ENCODE results near the gene BCS1L. TPM values are rescaled to one million over a fixed set of nuclear protein-coding genes. Genes with fewer than 3 reads are reported as not detected.

The BCS1L gene
- total RNA-seq, 1 donor from 2014 or later: 39.0 TPM

DNA sequence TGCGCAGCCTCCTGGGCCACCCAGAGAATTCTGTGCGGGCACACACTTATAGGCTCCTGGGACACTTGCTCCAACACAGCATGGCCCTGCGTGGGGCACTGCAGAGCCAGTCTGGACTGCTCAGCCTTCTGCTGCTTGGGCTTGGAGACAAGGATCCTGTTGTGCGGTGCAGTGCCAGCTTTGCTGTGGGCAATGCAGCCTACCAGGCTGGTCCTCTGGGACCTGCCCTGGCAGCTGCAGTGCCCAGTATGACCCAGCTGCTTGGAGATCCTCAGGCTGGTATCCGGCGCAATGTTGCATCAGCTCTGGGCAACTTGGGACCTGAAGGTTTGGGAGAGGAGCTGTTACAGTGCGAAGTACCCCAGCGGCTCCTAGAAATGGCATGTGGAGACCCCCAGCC lies 39.4 kb downstream of the BCS1L start:
- no peak for TF ChIP-seq CTCF (IDR thresholded peaks at IDR 0.05; ENCODE audit: unreplicated experiment)
- H3K27me3 Mint-ChIP-seq (ENCODE audit: unreplicated experiment): peaks cover 19% of the 10 kb centered on the region
- H3K27ac Mint-ChIP-seq (ENCODE audit: unreplicated experiment): no peak overlapping the region
- H3K4me3 Mint-ChIP-seq (ENCODE audit: unreplicated experiment): no peak overlapping the region
- no peak for DNase-seq (ENCODE audit: low spot score)
- H3K36me3 Mint-ChIP-seq (ENCODE audit: low read depth, unreplicated experiment): peaks cover 66% of the 10 kb centered on the region
- no peaks in the 10 kb centered on the region for H3K9me3 Mint-ChIP-seq (ENCODE audit: unreplicated experiment)
- H3K4me1 Mint-ChIP-seq (ENCODE audit: unreplicated experiment): peaks cover 9% of the 10 kb centered on the region

DNA sequence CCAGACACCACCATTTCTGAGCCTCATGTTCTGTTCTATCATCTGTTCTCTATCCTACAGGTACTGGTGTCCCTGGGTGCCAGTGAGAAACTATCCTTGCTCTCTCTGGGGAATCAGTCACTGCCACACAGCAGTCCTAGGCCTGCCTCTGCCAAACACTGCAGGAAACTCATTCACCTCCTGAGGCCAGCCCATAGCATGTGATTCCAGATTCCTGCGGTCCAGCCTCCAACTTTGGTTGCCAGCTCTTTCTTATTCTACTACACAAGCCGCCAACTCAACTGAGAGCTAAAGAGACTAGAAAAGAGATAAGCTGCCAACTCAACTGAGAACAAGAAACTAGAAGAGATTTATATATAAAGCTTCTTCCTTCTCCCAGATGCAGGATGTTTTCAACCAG lies 42.3 kb downstream of the BCS1L start:
- Mint-ChIP-seq H3K4me1 (ENCODE audit: unreplicated experiment) (peaks cover 10% of the 10 kb centered on the region), H3K9me3 (ENCODE audit: unreplicated experiment) (no peaks in the 10 kb centered on the region), H3K4me3 (ENCODE audit: unreplicated experiment) (no peak overlapping the region), H3K36me3 (ENCODE audit: low read depth, unreplicated experiment) (peaks cover 51% of the 10 kb centered on the region), H3K27me3 (ENCODE audit: unreplicated experiment) (peaks cover 17% of the 10 kb centered on the region), H3K27ac (ENCODE audit: unreplicated experiment) (no peak overlapping the region)
- DNase-seq (ENCODE audit: low spot score): no peak
- no peak for TF ChIP-seq CTCF (IDR thresholded peaks at IDR 0.05; ENCODE audit: unreplicated experiment)

- peaks cover 36% of the 10 kb centered on the region for H3K36me3 Mint-ChIP-seq (ENCODE audit: low read depth, unreplicated experiment)
- TF ChIP-seq CTCF (IDR thresholded peaks at IDR 0.05; ENCODE audit: unreplicated experiment): no peak
- H3K4me3 Mint-ChIP-seq (ENCODE audit: unreplicated experiment): peak overlapping the region; percentile 40
- peaks cover 10% of the 10 kb centered on the region for H3K4me1 Mint-ChIP-seq (ENCODE audit: unreplicated experiment)
- no peak for DNase-seq (ENCODE audit: low spot score)
- H3K27ac Mint-ChIP-seq (ENCODE audit: unreplicated experiment): no peak overlapping the region
- no peaks in the 10 kb centered on the region for H3K9me3 Mint-ChIP-seq (ENCODE audit: unreplicated experiment)
- H3K27me3 Mint-ChIP-seq (ENCODE audit: unreplicated experiment): peaks cover 10% of the 10 kb centered on the region
Observed at GRCh38 chr2:218703341-218703740, 43.9 kb downstream of the BCS1L start.

DNA sequence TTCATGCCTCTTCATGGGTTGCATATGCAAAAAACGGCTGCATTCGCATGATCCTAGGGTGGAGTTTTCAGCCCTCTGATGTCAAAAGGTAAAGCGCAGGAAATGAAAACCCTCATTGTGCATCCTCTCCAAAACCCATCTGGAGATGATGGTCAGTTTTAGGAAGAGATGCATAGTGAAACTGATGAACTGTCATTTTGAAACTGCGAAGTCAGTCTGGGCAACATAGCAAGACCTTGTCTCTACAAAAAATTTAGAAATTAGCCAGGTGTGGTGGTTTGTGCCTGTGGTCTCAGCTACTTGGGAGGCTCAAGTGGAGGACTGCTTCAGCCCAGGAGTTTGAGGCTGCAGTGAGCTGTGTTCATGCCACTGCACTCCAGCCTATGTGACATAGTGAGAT lies 48.6 kb downstream of the BCS1L start:
- no peak for DNase-seq (ENCODE audit: low spot score)
- Mint-ChIP-seq H3K36me3 (ENCODE audit: low read depth, unreplicated experiment) (peaks cover 13% of the 10 kb centered on the region), H3K9me3 (ENCODE audit: unreplicated experiment) (no peaks in the 10 kb centered on the region), H3K4me3 (ENCODE audit: unreplicated experiment) (no peak overlapping the region), H3K27me3 (ENCODE audit: unreplicated experiment) (peaks cover 11% of the 10 kb centered on the region), H3K27ac (ENCODE audit: unreplicated experiment) (no peak overlapping the region), H3K4me1 (ENCODE audit: unreplicated experiment) (peaks cover 19% of the 10 kb centered on the region)
- TF ChIP-seq CTCF (IDR thresholded peaks at IDR 0.05; ENCODE audit: unreplicated experiment): no peak

GRCh38 chr2:218709908-218710307 lies 50.4 kb downstream of the BCS1L start:
- H3K27ac Mint-ChIP-seq (ENCODE audit: unreplicated experiment): no peak overlapping the region
- no peak for DNase-seq (ENCODE audit: low spot score)

More at GRCh38 chr2:218709908-218710307, 50.4 kb downstream of the BCS1L start:
- Mint-ChIP-seq H3K27me3 (ENCODE audit: unreplicated experiment) (peaks cover 7% of the 10 kb centered on the region), H3K4me3 (ENCODE audit: unreplicated experiment) (peak overlapping the region; percentile 97), H3K4me1 (ENCODE audit: unreplicated experiment) (peaks cover 14% of the 10 kb centered on the region), H3K36me3 (ENCODE audit: low read depth, unreplicated experiment) (peaks cover 4% of the 10 kb centered on the region), H3K9me3 (ENCODE audit: unreplicated experiment) (no peaks in the 10 kb centered on the region)
- no peak for TF ChIP-seq CTCF (IDR thresholded peaks at IDR 0.05; ENCODE audit: unreplicated experiment)

Measured in endothelial cell (in vitro differentiated cells).